PFSK-1 (cell line): ENCODE measurements around the gene RTN4RL2.

Experiments used
- FOXP2 ChIP-seq: optimal IDR thresholded peaks from 2 replicates; pipeline ENCODE3; 2011; ENCODE audit warnings: borderline replicate concordance, control low read depth, inconsistent platforms; ENCODE audit not compliant: insufficient read depth; ENCODE audit errors: extremely low read length, extremely low read depth
- POLR2AphosphoS5 ChIP-seq: IDR thresholded peaks from 2 replicates; pipeline ENCODE4 v1.6.1; 2012; ENCODE audit warnings: low read depth, mild to moderate bottlenecking, control low read depth, low read length, moderate library complexity
- SIN3A ChIP-seq: IDR thresholded peaks from 2 replicates; pipeline ENCODE4 v1.6.1; 2012; ENCODE audit warnings: mild to moderate bottlenecking, low read length, moderate library complexity, borderline replicate concordance; ENCODE audit not compliant: insufficient read depth
- TAF1 ChIP-seq: IDR thresholded peaks from 2 replicates; pipeline ENCODE4 v1.6.1; 2012; ENCODE audit warnings: low read length, control low read depth, borderline replicate concordance; ENCODE audit not compliant: insufficient read depth
- TF ChIP-seq, protein P1 (sequence below), 2 experiments: IDR thresholded peaks; 2 replicates each; pipeline versions ENCODE4 v1.6.1 to v1.8.0; 2011 to 2012; ENCODE audit warnings: low read depth in 2 of 2, low read length in 2 of 2, control low read depth in 1 of 2, inconsistent platforms in 1 of 2, mild to moderate bottlenecking in 1 of 2, moderate library complexity in 1 of 2; ENCODE audit not compliant: insufficient read depth in 1 of 2

DNA sequence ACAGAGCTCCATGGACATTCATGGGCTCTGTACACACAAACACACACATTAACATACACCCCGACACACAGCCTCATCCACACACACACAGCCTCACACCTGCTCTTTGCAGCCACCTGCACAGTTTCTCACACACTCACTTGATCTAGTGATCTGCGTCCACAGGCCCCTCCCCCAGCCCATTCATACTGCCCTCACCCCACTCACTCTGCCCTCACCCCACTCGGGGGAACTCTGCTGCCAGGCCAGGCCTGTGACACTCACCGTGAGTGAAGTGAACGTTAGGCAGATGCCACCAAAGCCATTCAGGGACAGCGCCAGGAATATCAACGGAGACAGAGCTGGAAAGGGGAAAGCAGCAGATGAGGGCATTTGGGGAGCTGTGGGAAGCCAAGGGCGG is 40.2 kb downstream of the RTN4RL2 start:
- TF ChIP-seq, protein P1, sequence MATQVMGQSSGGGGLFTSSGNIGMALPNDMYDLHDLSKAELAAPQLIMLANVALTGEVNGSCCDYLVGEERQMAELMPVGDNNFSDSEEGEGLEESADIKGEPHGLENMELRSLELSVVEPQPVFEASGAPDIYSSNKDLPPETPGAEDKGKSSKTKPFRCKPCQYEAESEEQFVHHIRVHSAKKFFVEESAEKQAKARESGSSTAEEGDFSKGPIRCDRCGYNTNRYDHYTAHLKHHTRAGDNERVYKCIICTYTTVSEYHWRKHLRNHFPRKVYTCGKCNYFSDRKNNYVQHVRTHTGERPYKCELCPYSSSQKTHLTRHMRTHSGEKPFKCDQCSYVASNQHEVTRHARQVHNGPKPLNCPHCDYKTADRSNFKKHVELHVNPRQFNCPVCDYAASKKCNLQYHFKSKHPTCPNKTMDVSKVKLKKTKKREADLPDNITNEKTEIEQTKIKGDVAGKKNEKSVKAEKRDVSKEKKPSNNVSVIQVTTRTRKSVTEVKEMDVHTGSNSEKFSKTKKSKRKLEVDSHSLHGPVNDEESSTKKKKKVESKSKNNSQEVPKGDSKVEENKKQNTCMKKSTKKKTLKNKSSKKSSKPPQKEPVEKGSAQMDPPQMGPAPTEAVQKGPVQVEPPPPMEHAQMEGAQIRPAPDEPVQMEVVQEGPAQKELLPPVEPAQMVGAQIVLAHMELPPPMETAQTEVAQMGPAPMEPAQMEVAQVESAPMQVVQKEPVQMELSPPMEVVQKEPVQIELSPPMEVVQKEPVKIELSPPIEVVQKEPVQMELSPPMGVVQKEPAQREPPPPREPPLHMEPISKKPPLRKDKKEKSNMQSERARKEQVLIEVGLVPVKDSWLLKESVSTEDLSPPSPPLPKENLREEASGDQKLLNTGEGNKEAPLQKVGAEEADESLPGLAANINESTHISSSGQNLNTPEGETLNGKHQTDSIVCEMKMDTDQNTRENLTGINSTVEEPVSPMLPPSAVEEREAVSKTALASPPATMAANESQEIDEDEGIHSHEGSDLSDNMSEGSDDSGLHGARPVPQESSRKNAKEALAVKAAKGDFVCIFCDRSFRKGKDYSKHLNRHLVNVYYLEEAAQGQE (IDR thresholded peaks at IDR 0.05; ENCODE audit: insufficient read depth in 1 of 2, low read depth in 2 of 2, low read length in 2 of 2): no peak
- TF ChIP-seq POLR2AphosphoS5 (no peak), TAF1 (no peak), SIN3A (no peak), FOXP2 (no peak)
